HPDE6-E6E7 (cell line): ENCODE results near the gene GATM.
"Not testable (repeated sequence)": the region's sequence is repeated elsewhere in the genome, so short reads cannot be mapped to it uniquely, and the experiment has no call there.

Experiments
- DNase-seq: peaks from one replicate; pipeline ENCODE4 v3.0.0; 2011; ENCODE audit warnings: missing footprints; ENCODE audit errors: extremely low spot score

Gene GATM

DNA sequence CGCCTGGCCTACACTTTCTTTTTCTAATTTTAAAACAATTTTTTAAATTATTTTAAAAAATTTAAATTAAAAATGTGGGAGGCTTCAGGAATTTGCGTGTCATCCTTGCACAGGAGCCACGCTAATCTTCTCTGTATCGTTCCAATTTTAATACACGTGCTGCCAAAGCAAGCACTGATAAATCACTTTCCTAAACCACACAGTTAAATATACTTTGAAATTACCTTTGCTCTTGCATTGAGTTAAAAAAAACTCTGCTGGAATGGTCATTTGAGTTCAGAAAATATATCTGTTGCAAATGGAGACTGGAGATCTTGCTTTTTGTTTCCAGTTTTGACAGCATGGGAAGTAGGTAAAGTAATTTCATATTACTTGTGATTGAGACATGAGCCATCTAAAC, 23.6 kb downstream of the GATM start:
- DNase-seq, result no peak

GRCh38 chr15:45351227-45351626, 27.1 kb downstream of the GATM start:
- no peak for DNase-seq

- DNase-seq, result no peak
Observed at GRCh38 chr15:45349623-45350022, 28.7 kb downstream of the GATM start.

- no peak for DNase-seq
Observed at GRCh38 chr15:45347989-45348388, 30.4 kb downstream of the GATM start.

DNA sequence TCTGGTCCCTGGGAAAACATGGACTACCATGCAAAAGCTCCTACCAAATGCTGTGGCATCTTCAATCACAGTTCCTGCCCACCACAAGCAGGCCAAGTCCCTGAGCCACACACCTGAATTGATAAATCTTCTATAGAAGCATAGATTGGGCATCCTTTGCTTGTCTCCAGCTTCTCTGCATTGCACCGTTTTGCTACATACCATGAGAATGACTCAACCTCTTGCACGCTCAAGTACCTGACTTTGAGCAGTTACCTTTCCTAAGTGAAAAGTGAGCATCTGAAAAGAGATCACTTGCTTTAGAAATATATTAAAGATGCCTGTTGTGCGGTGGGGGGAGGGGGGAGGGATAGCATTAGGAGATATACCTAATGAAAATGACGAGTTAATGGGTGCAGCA, 31.3 kb downstream of the GATM start:
- no peak for DNase-seq

- DNase-seq, result no peak
Observed at GRCh38 chr15:45346381-45346780, 32.0 kb downstream of the GATM start.

GRCh38 chr15:45343258-45343860, 35.0 kb downstream of the GATM start:
- no peak for DNase-seq

DNA sequence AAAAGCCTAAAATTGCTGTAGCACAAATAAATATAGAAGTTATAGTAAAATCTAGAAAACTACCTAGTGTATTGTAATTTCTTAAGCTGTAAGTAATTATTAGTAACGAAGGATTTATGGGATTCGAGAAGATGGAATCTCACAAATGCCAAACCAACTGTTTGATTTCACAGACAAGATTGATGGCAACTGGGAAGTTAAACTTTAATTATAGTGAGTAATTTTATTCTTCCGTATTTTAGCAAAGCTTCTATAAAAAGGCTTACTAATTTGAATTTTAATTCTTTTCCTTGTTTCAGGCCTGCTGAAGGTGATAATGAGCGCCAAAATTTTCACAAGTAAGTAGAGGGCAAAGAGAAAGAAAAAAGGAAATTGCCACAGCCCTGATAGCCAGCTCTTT, 36.6 kb downstream of the GATM start:
- no peak for DNase-seq

GRCh38 chr15:45340429-45340828, 37.9 kb downstream of the GATM start:
- no peak for DNase-seq

DNA sequence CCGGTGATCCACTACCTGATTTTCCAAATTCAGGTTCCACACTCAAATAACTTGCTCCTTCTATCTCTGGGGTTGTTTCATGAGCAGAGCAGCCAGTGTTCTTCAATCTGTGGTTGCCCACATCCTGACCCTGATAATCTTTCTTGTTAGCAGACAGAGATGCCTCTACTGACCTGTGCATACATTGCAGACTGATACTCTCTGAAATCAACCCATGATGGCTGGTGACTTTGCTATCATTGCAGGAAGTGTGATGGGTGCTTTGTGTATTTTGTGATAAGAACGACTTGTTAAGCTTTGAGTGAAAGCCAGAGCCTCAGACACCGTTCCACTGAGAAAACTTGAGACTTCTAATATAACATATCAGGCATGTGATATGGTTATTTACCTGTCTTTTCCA, 39.9 kb downstream of the GATM start:
- no peak for DNase-seq

DNA sequence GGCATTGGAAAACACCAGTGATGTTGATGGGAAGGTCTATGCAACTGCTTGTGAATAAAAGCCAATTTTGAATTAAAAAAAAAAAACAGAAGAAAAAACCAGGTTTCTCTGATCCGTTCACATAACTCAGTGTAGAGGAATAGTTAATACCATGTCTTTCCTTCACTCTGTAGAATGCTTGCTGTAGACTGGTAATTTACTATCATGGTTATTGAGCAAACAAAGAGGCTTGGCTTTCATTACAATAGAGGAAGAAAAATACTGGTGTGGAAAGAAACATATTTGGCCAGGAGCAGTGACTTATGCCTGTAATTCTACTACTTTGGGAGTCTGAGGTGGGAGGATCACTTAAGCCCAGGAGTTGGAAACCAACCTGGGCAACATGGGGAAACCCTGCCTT, 41.1 kb downstream of the GATM start:
- DNase-seq, result no peak

DNA sequence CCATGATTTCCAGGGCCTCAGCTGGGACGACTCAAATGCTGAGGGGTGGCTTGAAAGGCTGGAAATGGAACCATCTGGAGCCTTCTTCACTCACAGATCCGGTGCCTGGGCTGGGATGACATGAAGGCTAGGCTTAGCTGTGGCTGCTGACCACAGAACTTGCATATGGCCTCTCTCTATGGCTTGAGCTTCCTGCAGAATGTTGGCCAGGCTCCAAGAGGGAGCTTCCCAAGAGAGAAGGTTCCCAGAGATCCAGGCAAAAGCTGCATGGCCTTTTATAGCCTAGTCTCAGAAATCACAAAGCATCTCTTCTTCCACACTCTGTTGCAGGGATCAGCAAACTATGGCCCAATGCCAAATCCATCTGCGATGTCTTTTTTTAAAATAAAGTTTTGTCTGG, 44.8 kb downstream of the GATM start:
- no peak for DNase-seq

- no peak for DNase-seq
Observed at GRCh38 chr15:45332694-45333093, 45.6 kb downstream of the GATM start.

DNA sequence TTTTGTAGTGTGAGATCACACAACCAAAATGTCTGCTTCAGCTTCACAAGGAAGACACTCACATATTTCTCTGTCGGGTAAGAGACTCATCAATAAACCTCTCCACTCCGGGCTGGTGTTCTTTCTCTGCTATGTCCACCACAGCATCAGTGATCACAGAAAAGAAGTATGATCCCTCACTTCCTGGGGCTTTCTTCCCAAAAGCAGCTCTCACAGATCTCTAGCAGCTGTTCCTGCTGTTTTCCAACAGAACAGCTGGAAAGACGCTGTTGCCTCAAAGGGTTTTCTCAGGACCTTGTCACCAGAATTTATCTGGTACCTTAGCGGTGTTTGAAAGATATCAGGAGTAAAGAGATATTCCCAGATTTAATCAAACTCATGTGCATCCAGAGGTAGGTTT, 46.4 kb downstream of the GATM start:
- no peak for DNase-seq

DNA sequence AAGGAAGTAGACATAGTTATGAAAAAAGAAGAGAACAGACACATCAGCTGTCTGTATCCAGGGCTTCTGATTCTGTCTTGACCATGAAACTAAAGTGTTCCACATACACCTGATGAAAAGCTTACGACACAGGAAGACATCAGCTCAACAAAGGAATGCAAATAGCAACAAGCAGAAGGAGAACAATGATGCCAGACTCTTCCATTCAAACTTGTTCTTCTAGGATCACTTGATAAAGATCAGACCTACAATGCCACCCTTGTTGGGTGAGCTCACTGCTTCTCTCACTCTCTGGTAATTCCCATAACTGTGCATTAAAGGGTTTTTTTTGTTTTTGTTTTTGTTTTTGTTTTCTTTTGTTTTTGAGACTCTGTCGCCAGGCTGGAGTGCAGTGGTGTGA, 49.7 kb downstream of the GATM start:
- DNase-seq, result no peak

GRCh38 chr15:45326741-45327140, 51.6 kb downstream of the GATM start:
- DNase-seq, result no peak

GRCh38 chr15:45326280-45326679, 52.1 kb downstream of the GATM start:
- no peak for DNase-seq

DNA sequence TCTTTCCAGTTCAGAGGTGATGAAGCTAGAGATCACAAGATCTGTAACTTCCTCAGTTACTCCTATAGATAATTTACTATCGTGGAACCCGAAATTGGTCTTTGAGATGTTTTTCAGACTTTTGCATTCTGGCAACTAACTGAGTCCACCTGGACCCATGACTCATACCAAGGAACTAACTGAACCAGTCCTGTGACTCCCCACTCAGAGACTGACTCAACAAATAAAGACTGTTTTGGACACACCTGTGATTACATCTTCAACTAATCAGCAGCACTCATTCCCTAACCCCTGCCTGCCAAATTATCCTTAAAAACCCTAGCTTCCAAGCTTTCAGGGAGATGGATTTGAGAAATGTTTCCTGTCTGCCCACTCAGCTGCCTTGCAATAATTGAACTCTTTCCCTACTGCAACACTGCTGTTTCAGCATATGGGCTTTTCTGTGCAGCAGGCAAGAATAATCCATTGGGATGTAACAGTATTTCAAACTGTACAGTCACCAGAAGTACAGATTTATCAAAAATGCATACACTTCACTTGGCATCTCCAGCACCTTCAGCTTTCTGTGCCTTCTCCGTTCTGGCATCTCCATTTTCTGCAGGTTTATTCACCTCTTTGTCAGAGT, 57.7 kb downstream of the GATM start:
- DNase-seq, result peak; percentile 26

GRCh38 chr15:45319472-45320214, 58.7 kb downstream of the GATM start:
- DNase-seq, result no peak

DNA sequence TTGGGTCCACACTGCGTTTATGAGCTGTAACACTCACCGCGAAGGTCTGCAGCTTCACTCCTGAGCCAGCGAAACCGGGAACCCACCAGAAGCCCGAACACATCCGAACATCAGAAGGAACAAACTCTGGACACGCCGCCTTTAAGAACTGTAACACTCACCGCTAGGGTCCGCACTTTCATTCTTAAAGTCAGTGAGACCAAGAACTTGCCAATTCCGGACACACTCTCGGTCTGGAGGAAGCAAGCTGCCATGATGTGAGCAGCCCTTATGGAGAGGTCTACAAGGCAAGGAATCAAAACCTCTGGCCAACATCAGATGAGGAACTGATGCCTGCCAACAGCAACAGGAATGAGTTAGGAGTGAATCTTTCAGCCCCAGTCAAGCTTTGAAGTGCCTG, 63.4 kb downstream of the GATM start:
- no peak for DNase-seq

DNA sequence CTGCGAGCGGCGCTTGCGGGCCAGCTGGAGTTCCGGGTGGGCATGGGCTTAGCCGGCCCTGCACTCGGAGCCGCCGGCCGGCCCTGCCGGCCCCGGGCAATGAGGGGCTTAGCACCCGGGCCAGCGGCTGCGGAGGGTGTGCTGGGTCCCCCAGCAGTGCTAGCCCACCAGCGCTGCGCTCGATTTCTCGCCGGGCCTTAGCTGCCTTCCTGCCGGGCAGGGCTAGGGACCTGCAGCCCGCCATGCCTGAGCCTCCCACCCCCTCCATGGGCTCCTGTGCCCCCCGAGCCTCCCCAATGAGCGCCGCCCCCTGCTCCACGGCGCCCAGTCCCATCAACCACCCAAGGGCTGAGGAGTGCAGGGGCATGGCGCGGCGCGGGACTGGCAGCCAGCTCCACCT, 64.2 kb downstream of the GATM start:
- DNase-seq, result not testable (repeated sequence)
